HepG2 (cell line): Measurements from ENCODE around the gene ARL5A. TPM values are rescaled to one million over a fixed set of nuclear protein-coding genes. Genes with fewer than 3 reads are reported as not detected.

Experiments used
- ARID5B ChIP-seq: IDR thresholded peaks from 2 replicates; pipeline ENCODE4 v1.4.0; 2020; ENCODE audit warnings: mild to moderate bottlenecking, missing genetic modification reagents
- BCL6 ChIP-seq: IDR thresholded peaks from 2 replicates; pipeline ENCODE4 v1.6.1; 2016; ENCODE audit warnings: missing genetic modification reagents, missing compliant biosample characterization
- ZNF280D ChIP-seq: sonication (generic); formaldehyde crosslinking; IDR thresholded peaks from 2 replicates; pipeline ENCODE4 v1.5.1; 2020; ENCODE audit warnings: mild to moderate bottlenecking, missing genetic modification reagents
- ZNF678 ChIP-seq: sonication (generic); formaldehyde crosslinking; IDR thresholded peaks from 2 replicates; pipeline ENCODE4 v1.4.0; 2020; ENCODE audit warnings: mild to moderate bottlenecking, missing genetic modification reagents
- polyA plus RNA-seq, 8 experiments: library from polyadenylated mRNA; depleted of rRNA in 3 of 8; stranded (reverse) in 7 of 8; unstranded in 1 of 8; fragments of >200 nt; fragmentation: Illumina TruSeq in 4 of 8; extraction: Trizol in 4 of 8; gene quantifications; 2 replicates each; pipeline versions ENCODE4 v1.2.1 to v1.2.3, GENCODE V29; 2011 to 2016; ENCODE audit warnings: low read depth in 4 of 8, missing spikeins in 1 of 8, mixed read lengths in 1 of 8; ENCODE audit not compliant: insufficient read depth in 1 of 8
- total RNA-seq, 5 experiments: library from RNA; depleted of rRNA; stranded (reverse); fragments of >200 nt; fragmentation: Illumina TruSeq; extraction: Trizol; gene quantifications; 2 replicates each; pipeline ENCODE4 v1.2.3, GENCODE V29; 2016; ENCODE audit warnings: low read depth in 1 of 5

The ARL5A gene
- total and polyA plus RNA-seq, 2 of the 13 experiments (the other 11 are each of a cell fraction or from before 2014, with no cell fraction given) = 47.5 to 149 TPM

GRCh38 chr2:151753540-151753939 is 74.7 kb downstream of the ARL5A start (continued):
- TF ChIP-seq ZNF280D (CRISPR knock-in tag) (peak; percentile 44; the same call in 1 of the 2 replicates), ZNF678 (CRISPR knock-in tag) (no peak), ARID5B (peak; percentile 82), BCL6 (CRISPR knock-in tag) (peak; percentile 87)

Other genes starting within 250 kb of the ARL5A start
- 0.18 and 0.24 TPM in 2 replicates for gene NEB, start 93.9 kb downstream of the ARL5A start, total RNA-seq (2016; rRNA removed; fragmentation: Illumina TruSeq; extraction: Trizol)
- 0.21 and 0.27 TPM in 2 replicates for gene NEB, start 93.9 kb downstream of the ARL5A start, polyA plus RNA-seq (2011; rRNA removed)